ENCODE measurements around the gene NT5DC1.

NT5DC1 gene

GRCh38 chr6:116255246-116255800 is 154.7 kb downstream of the NT5DC1 start:
- DNase-seq: no peak
- intact Hi-C loops (cut with DNase I): no loop called here

- intact Hi-C loops (cut with DNase I): no loop called here
- no peak for DNase-seq
Measured at GRCh38 chr6:116256694-116257093, 156.0 kb downstream of the NT5DC1 start.

GRCh38 chr6:116258520-116258919 is 157.9 kb downstream of the NT5DC1 start:
- intact Hi-C loops (cut with DNase I): no loop called here
- DNase-seq: no peak

GRCh38 chr6:116263353-116263752 is 162.7 kb downstream of the NT5DC1 start:
- intact Hi-C loops (cut with DNase I): no loop called here
- DNase-seq: no peak

- peak in 3 of 42 donors; percentile 9 to 29 (median 28) for DNase-seq
- intact Hi-C loops (cut with DNase I): no loop called here
Measured at GRCh38 chr6:116265041-116265829, 164.6 kb downstream of the NT5DC1 start.

- intact Hi-C loops (cut with DNase I): no loop called here
- DNase-seq: no peak
Measured at GRCh38 chr6:116266803-116267202, 166.2 kb downstream of the NT5DC1 start.

GRCh38 chr6:116267836-116268588 is 167.4 kb downstream of the NT5DC1 start:
- intact Hi-C loops (cut with DNase I): no loop called here
- no peak for DNase-seq

GRCh38 chr6:116268589-116269293 is 168.1 kb downstream of the NT5DC1 start:
- peak in 1 of 42 donors; percentile 34 for DNase-seq
- intact Hi-C loops (cut with DNase I): no loop called here

- intact Hi-C loops (cut with DNase I): no loop called here
- no peak for DNase-seq
Measured at GRCh38 chr6:116271149-116271708, 170.6 kb downstream of the NT5DC1 start.

GRCh38 chr6:116277124-116277523 is 176.5 kb downstream of the NT5DC1 start:
- intact Hi-C loops (cut with DNase I): loop anchor here (5.0 kb wide), 1 partner anchor 285 kb away; no protein-coding TSS in a partner anchor
- DNase-seq: no peak

GRCh38 chr6:116278481-116278829 is 177.8 kb downstream of the NT5DC1 start:
- intact Hi-C loops (cut with DNase I): loop anchor here (5.0 kb wide), 1 partner anchor 284 kb away; no protein-coding TSS in a partner anchor

GRCh38 chr6:116278854-116279231 is 178.2 kb downstream of the NT5DC1 start:
- peak in 13 of 42 donors; percentile 7 to 57 (median 33) for DNase-seq
- intact Hi-C loops (cut with DNase I): loop anchor here (5.0 kb wide), 1 partner anchor 283 kb away; no protein-coding TSS in a partner anchor

More at GRCh38 chr6:116278481-116278829, 177.8 kb downstream of the NT5DC1 start:
- no peak for DNase-seq

GRCh38 chr6:116279232-116280160 is 178.8 kb downstream of the NT5DC1 start, which contains the start of gene TSPYL1:
Gene TSPYL1, minus strand, starts transcription at chr6:116279930. Its CDS starts 100 bp downstream, at chr6:116279830.
- DNase-seq: peak; percentile 91 to 99 (median 97)
- intact Hi-C loops (cut with DNase I): loop anchor here (5.0 kb wide), 3 partner anchors 93 to 283 kb away; partner anchors contain the start of gene DSE

- intact Hi-C loops (cut with DNase I): loop anchor here (5.0 kb wide), 2 partner anchors 92 to 252 kb away; partner anchors contain the start of gene DSE
- DNase-seq: no peak
Measured at GRCh38 chr6:116280161-116280932, 179.7 kb downstream of the NT5DC1 start.

- intact Hi-C loops (cut with DNase I): loop anchor here (5.0 kb wide), 2 partner anchors 91 to 251 kb away; partner anchors contain the start of gene DSE
- DNase-seq: no peak
Measured at GRCh38 chr6:116280933-116281316, 180.3 kb downstream of the NT5DC1 start.

GRCh38 chr6:116282698-116283097 is 182.0 kb downstream of the NT5DC1 start:
- intact Hi-C loops (cut with DNase I): loop anchor here (5.0 kb wide), 2 partner anchors 90 to 250 kb away; partner anchors contain the start of gene DSE
- DNase-seq: no peak

- intact Hi-C loops (cut with DNase I): loop anchor here (5.0 kb wide), 2 partner anchors 89 to 249 kb away; partner anchors contain the start of gene DSE
- no peak for DNase-seq
Measured at GRCh38 chr6:116283191-116283590, 182.5 kb downstream of the NT5DC1 start.
